Activated T-cell treated with anti-CD3 and anti-CD28 coated beads, Interleukin-2, amount 50 U/mL, for 1 hour (primary cell): ENCODE measurements around the gene CLDN7.
A peak's percentile ranks its signal among the peaks of the same experiment; 100 is the strongest.
"Not testable (repeated sequence)": the region's sequence is repeated elsewhere in the genome, so short reads cannot be mapped to it uniquely, and the experiment has no call there.

Experiments used
- DNase-seq: peaks from one replicate; pipeline ENCODE4 v3.0.0-alpha.2; 2020

CLDN7 gene

GRCh38 chr17:7252176-7253043, 9.9 kb downstream of the CLDN7 start, which contains the start of gene ELP5:
Gene ELP5 (plus strand): TSS chr17:7252215. CDS start chr17:7252551, 336 bp downstream.
- no peak for DNase-seq

- peak; percentile 99 for DNase-seq
Observed at GRCh38 chr17:7251661-7252175, 10.6 kb downstream of the CLDN7 start, which contains the start of gene CTDNEP1. Gene CTDNEP1 (minus strand): TSS chr17:7251734. CDS start chr17:7251296, 438 bp downstream.

- no peak for DNase-seq
Observed at GRCh38 chr17:7250695-7251627, 11.3 kb downstream of the CLDN7 start.

GRCh38 chr17:7249830-7250229, 12.4 kb downstream of the CLDN7 start:
- no peak for DNase-seq

GRCh38 chr17:7249214-7249613, 13.1 kb downstream of the CLDN7 start:
- DNase-seq, result no peak

GRCh38 chr17:7248796-7249195, 13.5 kb downstream of the CLDN7 start:
- no peak for DNase-seq

- DNase-seq, result no peak
Observed at GRCh38 chr17:7246779-7247178, 15.5 kb downstream of the CLDN7 start.

GRCh38 chr17:7243838-7244237, 18.4 kb downstream of the CLDN7 start:
- DNase-seq, result not testable (repeated sequence)

GRCh38 chr17:7243453-7243729, 18.9 kb downstream of the CLDN7 start:
- DNase-seq, result no peak

- DNase-seq, result peak; percentile 92
Observed at GRCh38 chr17:7242717-7243452, 19.4 kb downstream of the CLDN7 start.

GRCh38 chr17:7241783-7242716, 20.2 kb downstream of the CLDN7 start, which contains the start of gene GABARAP:
Gene GABARAP (minus strand): TSS chr17:7242449. CDS start chr17:7242330, 119 bp downstream.
- DNase-seq, result peak; percentile 96

GRCh38 chr17:7241090-7241733, 21.1 kb downstream of the CLDN7 start:
- DNase-seq, result no peak

GRCh38 chr17:7240375-7240774, 21.9 kb downstream of the CLDN7 start:
- DNase-seq, result no peak

GRCh38 chr17:7239091-7240027, 22.9 kb downstream of the CLDN7 start, which contains the start of gene PHF23:
Gene PHF23 (minus strand): TSS chr17:7239457. CDS start chr17:7239279, 178 bp downstream.
- peak; percentile 95 for DNase-seq

GRCh38 chr17:7238420-7239090, 23.7 kb downstream of the CLDN7 start:
- peak; percentile 47 for DNase-seq

- peak; percentile 82 for DNase-seq
Observed at GRCh38 chr17:7237761-7238419, 24.4 kb downstream of the CLDN7 start.

- DNase-seq, result no peak
Observed at GRCh38 chr17:7237266-7237760, 25.0 kb downstream of the CLDN7 start.

- DNase-seq, result no peak
Observed at GRCh38 chr17:7236808-7237207, 25.5 kb downstream of the CLDN7 start.
